ENCODE data around the gene GNS. TPM values are rescaled to one million over a fixed set of nuclear protein-coding genes. Genes with fewer than 3 reads are reported as not detected.

GNS gene
- total and polyA plus RNA-seq, 10 of the 15 experiments (the other 5 are each of a cell fraction or from before 2014, with no cell fraction given) = 4.1 to 33.8 (median 19.1) TPM

DNA sequence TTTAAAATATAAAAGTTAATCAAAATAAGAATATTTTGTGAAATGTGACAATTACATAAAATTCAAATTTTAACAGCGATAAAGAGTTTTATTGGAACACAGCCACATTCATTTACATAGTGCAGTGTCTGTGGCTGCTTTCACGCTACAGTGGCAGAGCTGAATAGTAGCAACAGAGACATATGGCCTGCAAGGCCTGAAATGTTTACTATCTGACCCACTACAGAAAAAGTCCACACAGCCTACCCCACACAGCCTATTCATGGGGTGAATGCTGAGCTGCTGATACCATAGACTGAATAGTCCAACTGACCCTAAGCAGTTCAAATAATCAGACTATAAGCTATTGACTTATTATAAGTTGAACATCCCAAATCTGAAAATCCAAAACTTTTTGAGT is 13.2 kb downstream of the GNS start (continued):
- TF ChIP-seq TCF3 (IDR thresholded peaks at IDR 0.05; ENCODE audit: borderline replicate concordance, insufficient read depth, low read depth, low read length) = no peak
- no peak for TF ChIP-seq NR2F1 (conservative IDR thresholded peaks at IDR 0.05)
- TF ChIP-seq SMC3 (IDR thresholded peaks at IDR 0.05; ENCODE audit: borderline replicate concordance, low read length) = no peak

DNA sequence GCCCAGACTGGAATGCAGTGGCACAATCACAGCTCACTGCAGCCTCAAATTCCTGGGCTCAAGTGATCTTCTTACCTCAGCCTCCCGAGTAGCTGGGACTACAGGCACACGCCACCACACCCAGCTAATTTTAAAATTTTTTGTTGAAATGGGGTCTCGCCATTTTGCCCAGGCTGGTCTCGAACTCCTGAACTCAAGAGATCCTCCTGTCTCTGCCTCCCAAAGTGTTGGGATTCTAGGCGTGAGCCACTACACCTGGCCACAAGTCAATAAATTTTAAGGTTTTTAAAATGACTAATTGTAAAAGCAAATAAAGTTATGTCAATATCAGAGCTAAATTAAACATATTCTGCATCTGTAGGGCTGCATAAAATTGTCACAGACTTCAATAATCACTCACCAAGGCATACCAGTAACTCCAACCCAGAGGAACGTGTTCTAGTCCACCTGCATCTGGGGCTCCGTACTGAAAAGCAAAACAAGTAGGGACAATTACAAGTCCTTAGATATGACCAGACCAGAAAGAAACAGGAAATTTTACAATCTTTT is 13.9 kb downstream of the GNS start:
- no peak overlapping the region for H3K9ac ChIP-seq (ENCODE audit: control insufficient read depth, insufficient read depth, low read length)
- no peak overlapping the region for H3K4me2 ChIP-seq (ENCODE audit: control insufficient read depth, insufficient read depth)
- intact Hi-C loops (cut with micrococcal nuclease; ENCODE audit: unreplicated experiment) (no loop called here), in situ Hi-C loops (cut with MboI) (no loop called here)
- SMC1A ChIA-PET (ENCODE audit: uncharacterized antibody, unreplicated experiment) = interaction anchor here (0.7 to 1.1 kb wide), 2 partner anchors 11 to 21 kb away, joined by 3 to 4 read pairs; no protein-coding TSS in a partner anchor
- no peak overlapping the region for H2AFZ ChIP-seq (ENCODE audit: control insufficient read depth, low read depth, low read length)
- 94% methylated on average over 7 of the region's 7 CpGs for WGBS (ENCODE audit: insufficient coverage, insufficient replicate concordance, low lambda C conversion rate, missing lambda C conversion rate)
- H3K4me1 ChIP-seq (ENCODE audit: control insufficient read depth, insufficient read depth, low read length) = no peaks in the 10 kb centered on the region
- RAD21 ChIA-PET (ENCODE audit: unreplicated experiment) = interaction anchor here (0.7 to 1.0 kb wide), 2 partner anchors 196 to 228 kb away, joined by 3 to 6 read pairs; no protein-coding TSS in a partner anchor
- CTCF ChIA-PET = interaction anchor here (1.6 to 2.3 kb wide), 2 partner anchors 10 to 196 kb away, joined by 5 to 6 read pairs; no protein-coding TSS in a partner anchor
- ATAC-seq (no peak), FAIRE-seq (no peak), DNase-seq (ENCODE audit: low read depth, low spot score) (no peak)
- no peaks in the 10 kb centered on the region for H3K9me3 ChIP-seq (replicated peaks; ENCODE audit: control insufficient read depth, insufficient read depth, low read length)
- no TSS peak for BruUV-seq (replicated peaks)
- H3K27me3 ChIP-seq (replicated peaks in 1 of 2; ENCODE audit: control insufficient read depth in 2 of 2, insufficient read depth in 2 of 2, low read length in 1 of 2) = no peaks in the 10 kb centered on the region
- no peaks in the 10 kb centered on the region for H3K79me2 ChIP-seq (ENCODE audit: control insufficient read depth, insufficient read depth, low read length)
- no peaks in the 10 kb centered on the region for H4K20me1 ChIP-seq (ENCODE audit: control insufficient read depth, insufficient read depth)
- no peak overlapping the region for H3K4me3 ChIP-seq
- H3K27ac ChIP-seq (ENCODE audit: control insufficient read depth, insufficient read depth) = no peak overlapping the region
- peaks cover 0 to 15% of the 10 kb centered on the region in 2 experiments for H3K36me3 ChIP-seq (ENCODE audit: control insufficient read depth in 2 of 2, insufficient read depth in 2 of 2, low read length in 1 of 2)
- POLR2A ChIA-PET = interaction anchor here (0.7 to 1.6 kb wide), 2 partner anchors 26 to 127 kb away, joined by 3 to 7 read pairs; no protein-coding TSS in a partner anchor
- no peak for TF ChIP-seq NFYA (IDR thresholded peaks at IDR 0.05; ENCODE audit: borderline replicate concordance, low read depth, low read length)
- TF ChIP-seq RCOR1 (conservative IDR thresholded peaks at IDR 0.05; ENCODE audit: low read depth, low read length) = no peak
- TF ChIP-seq, protein P1, sequence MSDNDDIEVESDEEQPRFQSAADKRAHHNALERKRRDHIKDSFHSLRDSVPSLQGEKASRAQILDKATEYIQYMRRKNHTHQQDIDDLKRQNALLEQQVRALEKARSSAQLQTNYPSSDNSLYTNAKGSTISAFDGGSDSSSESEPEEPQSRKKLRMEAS (IDR thresholded peaks at IDR 0.05; ENCODE audit: low read depth, low read length) = no peak
- TF ChIP-seq, protein P2, sequence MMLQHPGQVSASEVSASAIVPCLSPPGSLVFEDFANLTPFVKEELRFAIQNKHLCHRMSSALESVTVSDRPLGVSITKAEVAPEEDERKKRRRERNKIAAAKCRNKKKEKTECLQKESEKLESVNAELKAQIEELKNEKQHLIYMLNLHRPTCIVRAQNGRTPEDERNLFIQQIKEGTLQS (IDR thresholded peaks at IDR 0.05; ENCODE audit: borderline replicate concordance, extremely low read depth, low read depth, low read length) = no peak
- no peak for TF ChIP-seq MTA2 (IDR thresholded peaks at IDR 0.05; ENCODE audit: low read depth)
- TF ChIP-seq, protein P3, sequence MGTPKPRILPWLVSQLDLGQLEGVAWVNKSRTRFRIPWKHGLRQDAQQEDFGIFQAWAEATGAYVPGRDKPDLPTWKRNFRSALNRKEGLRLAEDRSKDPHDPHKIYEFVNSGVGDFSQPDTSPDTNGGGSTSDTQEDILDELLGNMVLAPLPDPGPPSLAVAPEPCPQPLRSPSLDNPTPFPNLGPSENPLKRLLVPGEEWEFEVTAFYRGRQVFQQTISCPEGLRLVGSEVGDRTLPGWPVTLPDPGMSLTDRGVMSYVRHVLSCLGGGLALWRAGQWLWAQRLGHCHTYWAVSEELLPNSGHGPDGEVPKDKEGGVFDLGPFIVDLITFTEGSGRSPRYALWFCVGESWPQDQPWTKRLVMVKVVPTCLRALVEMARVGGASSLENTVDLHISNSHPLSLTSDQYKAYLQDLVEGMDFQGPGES (IDR thresholded peaks at IDR 0.05) = no peak
- no peak for TF ChIP-seq FOXK2 (IDR thresholded peaks at IDR 0.05)
- no peak for TF ChIP-seq SIX5 (IDR thresholded peaks at IDR 0.05; ENCODE audit: low read depth, low read length, severe bottlenecking)
- TF ChIP-seq STAT3 (IDR thresholded peaks at IDR 0.05; ENCODE audit: low read depth, low read length) = no peak
- no peak for TF ChIP-seq EGR1 (IDR thresholded peaks at IDR 0.05; ENCODE audit: borderline replicate concordance in 1 of 2, low read depth in 2 of 2, low read length in 2 of 2)
- TF ChIP-seq BRCA1 (IDR thresholded peaks at IDR 0.05; ENCODE audit: low read depth, low read length) = no peak
- TF ChIP-seq, protein P4, sequence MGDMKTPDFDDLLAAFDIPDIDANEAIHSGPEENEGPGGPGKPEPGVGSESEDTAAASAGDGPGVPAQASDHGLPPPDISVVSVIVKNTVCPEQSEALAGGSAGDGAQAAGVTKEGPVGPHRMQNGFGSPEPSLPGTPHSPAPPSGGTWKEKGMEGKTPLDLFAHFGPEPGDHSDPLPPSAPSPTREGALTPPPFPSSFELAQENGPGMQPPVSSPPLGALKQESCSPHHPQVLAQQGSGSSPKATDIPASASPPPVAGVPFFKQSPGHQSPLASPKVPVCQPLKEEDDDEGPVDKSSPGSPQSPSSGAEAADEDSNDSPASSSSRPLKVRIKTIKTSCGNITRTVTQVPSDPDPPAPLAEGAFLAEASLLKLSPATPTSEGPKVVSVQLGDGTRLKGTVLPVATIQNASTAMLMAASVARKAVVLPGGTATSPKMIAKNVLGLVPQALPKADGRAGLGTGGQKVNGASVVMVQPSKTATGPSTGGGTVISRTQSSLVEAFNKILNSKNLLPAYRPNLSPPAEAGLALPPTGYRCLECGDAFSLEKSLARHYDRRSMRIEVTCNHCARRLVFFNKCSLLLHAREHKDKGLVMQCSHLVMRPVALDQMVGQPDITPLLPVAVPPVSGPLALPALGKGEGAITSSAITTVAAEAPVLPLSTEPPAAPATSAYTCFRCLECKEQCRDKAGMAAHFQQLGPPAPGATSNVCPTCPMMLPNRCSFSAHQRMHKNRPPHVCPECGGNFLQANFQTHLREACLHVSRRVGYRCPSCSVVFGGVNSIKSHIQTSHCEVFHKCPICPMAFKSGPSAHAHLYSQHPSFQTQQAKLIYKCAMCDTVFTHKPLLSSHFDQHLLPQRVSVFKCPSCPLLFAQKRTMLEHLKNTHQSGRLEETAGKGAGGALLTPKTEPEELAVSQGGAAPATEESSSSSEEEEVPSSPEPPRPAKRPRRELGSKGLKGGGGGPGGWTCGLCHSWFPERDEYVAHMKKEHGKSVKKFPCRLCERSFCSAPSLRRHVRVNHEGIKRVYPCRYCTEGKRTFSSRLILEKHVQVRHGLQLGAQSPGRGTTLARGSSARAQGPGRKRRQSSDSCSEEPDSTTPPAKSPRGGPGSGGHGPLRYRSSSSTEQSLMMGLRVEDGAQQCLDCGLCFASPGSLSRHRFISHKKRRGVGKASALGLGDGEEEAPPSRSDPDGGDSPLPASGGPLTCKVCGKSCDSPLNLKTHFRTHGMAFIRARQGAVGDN (IDR thresholded peaks at IDR 0.05) = no peak

Measured in GM12878 (cell line).